Activated T-helper 1 cell treated with anti-CD3 and anti-CD28 coated beads, Interleukin-12 subunit alpha, Interleukin-12 subunit beta, Interleukin-2, Interleukin-4 antibody, amounts not matched to agents 30 ng/mL and 10 ng/mL and 1 ng/mL, durations not matched to agents 14 hours and 24 hours and 36 hours (primary cell): ENCODE measurements around the gene SUPT3H. TPM values are rescaled to one million over a fixed set of nuclear protein-coding genes. Genes with fewer than 3 reads are reported as not detected.

ENCODE experiments used
- DNase-seq: peaks from one replicate; pipeline ENCODE4 v3.0.0; 2021; ENCODE audit warnings: low spot score
- H3K27ac Mint-ChIP-seq: one replicate; pipeline ENCODE4 v1.8.0; 2021; ENCODE audit warnings: mild to moderate bottlenecking, mixed read lengths
- H3K27me3 Mint-ChIP-seq: one replicate; pipeline ENCODE4 v1.8.0; 2022; ENCODE audit warnings: mild to moderate bottlenecking, moderate library complexity, mixed read lengths; ENCODE audit not compliant: insufficient read depth
- H3K36me3 Mint-ChIP-seq: one replicate; pipeline ENCODE4 v1.8.0; 2021; ENCODE audit warnings: low read depth, mixed read lengths
- H3K4me1 Mint-ChIP-seq: one replicate; pipeline ENCODE4 v1.8.0; 2021; ENCODE audit warnings: low read depth, mixed read lengths
- H3K4me3 Mint-ChIP-seq: one replicate; pipeline ENCODE4 v1.8.0; 2021; ENCODE audit warnings: mild to moderate bottlenecking, moderate library complexity, mixed read lengths
- H3K9me3 Mint-ChIP-seq: one replicate; pipeline ENCODE4 v1.8.0; 2021; ENCODE audit warnings: mixed read lengths
- intact Hi-C: fragments of 100-400 bp; cut with micrococcal nuclease; formaldehyde crosslinking; loops from one replicate; pipeline ENCODE4 v1.15.1; 2024
- total RNA-seq: library from RNA; stranded (reverse); gene quantifications from 2 replicates; pipeline ENCODE4 v1.2.3, GENCODE V29; 2022

The SUPT3H gene
- total RNA-seq, 1 donor from 2014 or later = 11.0 TPM

DNA sequence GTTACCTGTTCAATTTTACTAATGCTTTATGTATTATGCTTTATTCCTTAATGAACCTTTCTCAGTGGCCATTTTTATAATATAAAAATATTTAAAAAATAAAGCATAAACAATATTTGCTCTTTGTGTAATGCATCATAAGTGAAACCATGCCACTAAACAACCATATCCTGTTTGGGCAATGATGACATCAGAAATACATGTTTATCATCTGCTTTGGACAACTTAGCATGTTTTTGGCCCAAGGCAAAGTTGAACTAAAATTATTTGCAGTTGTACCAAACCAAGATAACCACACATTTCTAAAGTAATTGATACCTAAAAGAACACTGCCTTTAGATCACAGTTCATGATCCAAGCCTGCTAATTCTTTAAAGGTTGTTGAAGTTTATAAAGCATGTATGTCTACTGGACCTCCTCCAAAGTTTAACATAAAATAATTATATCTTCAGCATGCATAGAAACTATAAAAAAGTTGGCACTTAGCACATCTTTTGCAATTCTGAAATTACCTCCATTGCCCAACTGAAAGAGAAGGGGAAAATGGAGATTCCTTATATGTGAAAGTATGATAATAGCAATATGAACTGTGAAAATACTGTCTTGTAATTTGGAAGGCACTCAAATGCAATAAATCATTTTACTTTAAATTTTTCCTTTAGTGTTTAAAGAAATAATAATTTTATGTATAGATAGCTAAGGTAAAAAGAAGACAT, 375.2 kb downstream of the SUPT3H start:
- DNase-seq = no peak
- H3K4me3 Mint-ChIP-seq = no peak overlapping the region
- H3K4me1 Mint-ChIP-seq = peaks cover 36% of the 10 kb centered on the region
- intact Hi-C loops = loop anchor here (10.0 kb wide), 1 partner anchor 1172 kb away; the partner anchor contains the start of gene ENPP5
- peaks cover 1% of the 10 kb centered on the region for H3K36me3 Mint-ChIP-seq
- H3K27ac Mint-ChIP-seq = peak overlapping the region; percentile 73
- no peaks in the 10 kb centered on the region for H3K27me3 Mint-ChIP-seq
- peaks cover 3% of the 10 kb centered on the region for H3K9me3 Mint-ChIP-seq

- Mint-ChIP-seq H3K27ac (peak overlapping the region; percentile 73), H3K4me1 (peaks cover 32% of the 10 kb centered on the region), H3K36me3 (peaks cover 1% of the 10 kb centered on the region), H3K27me3 (no peaks in the 10 kb centered on the region), H3K4me3 (peak overlapping the region; percentile 54), H3K9me3 (no peaks in the 10 kb centered on the region)
- intact Hi-C loops = loop anchor here (1.0 to 10.0 kb wide), 4 partner anchors 8 to 1173 kb away; partner anchors contain the start of gene ENPP5
- DNase-seq = peak; percentile 8
Measured at GRCh38 chr6:45001663-45002062, 376.1 kb downstream of the SUPT3H start.

- peaks cover 30% of the 10 kb centered on the region for H3K4me1 Mint-ChIP-seq
- peak overlapping the region; percentile 22 for H3K4me3 Mint-ChIP-seq
- H3K27me3 Mint-ChIP-seq = no peaks in the 10 kb centered on the region
- H3K36me3 Mint-ChIP-seq = peaks cover 1% of the 10 kb centered on the region
- DNase-seq = no peak
- intact Hi-C loops = loop anchor here (1.0 to 10.0 kb wide), 4 partner anchors 8 to 1174 kb away; partner anchors contain the start of gene ENPP5
- H3K9me3 Mint-ChIP-seq = no peaks in the 10 kb centered on the region
- peak overlapping the region; percentile 73 for H3K27ac Mint-ChIP-seq
Measured at GRCh38 chr6:45000833-45001232, 376.9 kb downstream of the SUPT3H start.

- Mint-ChIP-seq H3K4me1 (peaks cover 37% of the 10 kb centered on the region), H3K36me3 (peaks cover 1% of the 10 kb centered on the region), H3K27ac (no peak overlapping the region), H3K27me3 (no peaks in the 10 kb centered on the region), H3K9me3 (no peaks in the 10 kb centered on the region), H3K4me3 (no peak overlapping the region)
- no peak for DNase-seq
- intact Hi-C loops = no loop called here
Measured at GRCh38 chr6:44999066-44999465, 378.7 kb downstream of the SUPT3H start.

DNA sequence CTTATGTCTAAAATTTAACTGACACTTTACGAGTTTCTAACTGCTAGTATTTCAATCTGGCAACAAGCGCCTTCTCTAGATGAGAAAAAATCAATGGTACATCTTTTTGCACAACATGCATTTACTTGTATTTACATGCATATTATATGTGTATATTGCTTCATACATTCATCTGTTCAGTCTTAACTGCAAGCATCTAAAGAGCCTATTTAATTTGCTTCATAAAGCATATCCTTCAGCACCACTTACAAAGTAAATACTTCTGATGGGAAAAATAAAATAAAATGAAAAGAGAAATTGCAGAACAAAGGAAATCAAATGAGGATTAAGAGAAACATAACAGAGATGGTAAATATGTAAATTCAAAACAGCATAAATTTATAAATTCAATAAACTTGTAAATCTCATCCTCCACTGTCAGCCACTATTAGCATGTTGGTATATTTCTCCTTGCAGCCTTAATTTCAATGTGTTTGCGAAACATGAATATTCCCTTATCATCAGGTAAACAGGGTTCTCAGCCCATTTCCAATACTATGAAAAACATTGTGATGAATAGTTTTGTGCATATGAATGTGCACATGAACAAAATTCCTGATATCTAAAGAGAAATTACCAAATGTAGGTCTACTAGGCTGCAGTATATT, 382.1 kb downstream of the SUPT3H start:
- intact Hi-C loops = no loop called here
- DNase-seq = no peak
- Mint-ChIP-seq H3K9me3 (no peaks in the 10 kb centered on the region), H3K4me1 (peaks cover 14% of the 10 kb centered on the region), H3K27me3 (no peaks in the 10 kb centered on the region), H3K4me3 (no peak overlapping the region), H3K36me3 (no peaks in the 10 kb centered on the region), H3K27ac (no peak overlapping the region)

- intact Hi-C loops = loop anchor here (1.0 kb wide), 1 partner anchor 42 kb away; no protein-coding TSS in a partner anchor
- peaks cover 3% of the 10 kb centered on the region for H3K9me3 Mint-ChIP-seq
- no peak overlapping the region for H3K27ac Mint-ChIP-seq
- H3K4me1 Mint-ChIP-seq = no peaks in the 10 kb centered on the region
- H3K27me3 Mint-ChIP-seq = no peaks in the 10 kb centered on the region
- no peak for DNase-seq
- H3K36me3 Mint-ChIP-seq = no peaks in the 10 kb centered on the region
- no peak overlapping the region for H3K4me3 Mint-ChIP-seq
Measured at GRCh38 chr6:44989391-44989790, 388.3 kb downstream of the SUPT3H start.

DNA sequence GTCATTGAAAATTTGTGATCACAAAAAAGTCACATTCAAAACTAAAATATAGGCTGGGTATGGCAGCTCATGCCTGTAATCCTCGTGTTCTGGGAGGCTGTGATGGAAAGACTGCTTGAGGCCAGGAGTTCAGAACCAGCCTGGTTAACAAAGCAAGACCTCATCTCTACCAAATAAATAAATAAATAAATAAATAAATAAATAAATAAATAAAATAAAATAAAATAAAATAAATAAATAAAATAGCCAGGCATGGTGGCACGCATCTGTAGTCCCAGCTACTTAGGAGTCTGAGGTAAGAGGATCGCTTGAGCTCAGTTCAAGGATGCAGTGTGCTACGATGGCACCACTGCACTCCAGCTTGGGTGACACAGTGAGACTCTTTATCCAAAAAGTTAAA, 392.7 kb downstream of the SUPT3H start:
- no peak for DNase-seq
- Mint-ChIP-seq H3K27ac (no peak overlapping the region), H3K36me3 (no peaks in the 10 kb centered on the region), H3K4me1 (peaks cover 14% of the 10 kb centered on the region), H3K27me3 (no peaks in the 10 kb centered on the region), H3K4me3 (no peak overlapping the region), H3K9me3 (peaks cover 7% of the 10 kb centered on the region)
- intact Hi-C loops = no loop called here

DNA sequence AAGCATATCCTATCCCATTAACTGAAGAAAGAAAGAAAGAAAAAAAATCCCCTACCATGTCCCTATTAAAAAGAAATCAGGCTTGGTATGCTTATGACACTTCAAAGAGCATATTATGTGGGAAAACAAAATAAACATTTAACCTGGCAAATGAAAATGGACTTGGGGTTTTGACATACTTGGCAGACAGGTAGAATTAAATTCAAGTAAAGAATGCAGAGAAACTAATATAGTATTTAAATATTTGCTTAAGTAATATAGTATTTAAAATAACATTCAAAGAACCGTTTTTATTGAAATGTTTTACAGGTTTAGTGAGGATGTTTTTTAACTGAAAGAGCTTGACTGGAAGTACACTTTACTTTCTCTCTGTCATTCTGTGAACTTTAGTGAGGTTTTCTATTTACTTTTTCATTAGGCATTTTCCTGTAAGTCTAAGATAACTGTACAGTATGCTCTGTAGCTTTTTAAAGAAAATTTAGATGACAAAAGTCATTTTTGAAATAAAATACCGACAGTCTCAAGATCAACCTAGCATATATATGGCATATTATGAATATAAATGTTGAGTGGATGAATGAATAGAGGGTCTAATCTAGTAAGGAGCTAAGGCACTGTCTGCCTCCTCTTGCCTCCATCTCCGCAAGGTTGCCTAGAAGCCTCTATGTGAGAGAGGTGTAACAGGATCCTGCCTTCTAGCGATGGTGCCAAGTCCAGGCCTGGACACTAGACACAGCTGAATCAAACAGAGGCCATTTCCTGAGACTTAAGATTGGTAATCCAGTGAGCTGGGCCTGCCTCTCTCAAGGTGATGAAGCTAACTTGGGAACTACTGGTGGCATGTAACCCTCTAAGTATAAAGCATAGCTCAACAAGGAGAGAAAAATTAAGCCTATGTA, 394.0 kb downstream of the SUPT3H start:
- Mint-ChIP-seq H3K4me1 (peaks cover 25% of the 10 kb centered on the region), H3K4me3 (no peak overlapping the region), H3K27me3 (no peaks in the 10 kb centered on the region), H3K27ac (no peak overlapping the region), H3K9me3 (peaks cover 3% of the 10 kb centered on the region), H3K36me3 (peaks cover 4% of the 10 kb centered on the region)
- intact Hi-C loops = no loop called here
- DNase-seq = no peak

DNA sequence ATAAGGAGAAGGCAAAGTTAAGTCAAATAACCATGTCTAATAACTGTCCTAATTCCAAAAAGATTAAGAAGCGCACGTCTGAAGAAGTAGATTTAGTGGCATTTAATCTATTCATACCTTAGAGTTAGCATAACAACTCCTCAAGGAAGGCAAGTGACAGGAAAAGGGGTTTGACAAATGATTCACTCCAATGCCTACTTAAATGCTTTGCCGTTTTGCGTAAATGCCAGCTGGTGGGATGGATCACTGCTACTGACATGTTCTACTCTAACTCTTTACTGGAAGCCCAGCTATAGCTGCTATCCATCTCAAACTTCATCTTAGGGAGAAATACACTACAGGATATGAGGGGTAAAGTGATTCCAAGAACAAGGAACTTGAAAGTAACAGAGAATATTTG, 396.9 kb downstream of the SUPT3H start:
- peaks cover 5% of the 10 kb centered on the region for H3K36me3 Mint-ChIP-seq
- DNase-seq = no peak
- intact Hi-C loops = no loop called here
- no peak overlapping the region for H3K27ac Mint-ChIP-seq
- no peaks in the 10 kb centered on the region for H3K27me3 Mint-ChIP-seq
- H3K9me3 Mint-ChIP-seq = peaks cover 3% of the 10 kb centered on the region
- peaks cover 49% of the 10 kb centered on the region for H3K4me1 Mint-ChIP-seq
- H3K4me3 Mint-ChIP-seq = no peak overlapping the region

DNA sequence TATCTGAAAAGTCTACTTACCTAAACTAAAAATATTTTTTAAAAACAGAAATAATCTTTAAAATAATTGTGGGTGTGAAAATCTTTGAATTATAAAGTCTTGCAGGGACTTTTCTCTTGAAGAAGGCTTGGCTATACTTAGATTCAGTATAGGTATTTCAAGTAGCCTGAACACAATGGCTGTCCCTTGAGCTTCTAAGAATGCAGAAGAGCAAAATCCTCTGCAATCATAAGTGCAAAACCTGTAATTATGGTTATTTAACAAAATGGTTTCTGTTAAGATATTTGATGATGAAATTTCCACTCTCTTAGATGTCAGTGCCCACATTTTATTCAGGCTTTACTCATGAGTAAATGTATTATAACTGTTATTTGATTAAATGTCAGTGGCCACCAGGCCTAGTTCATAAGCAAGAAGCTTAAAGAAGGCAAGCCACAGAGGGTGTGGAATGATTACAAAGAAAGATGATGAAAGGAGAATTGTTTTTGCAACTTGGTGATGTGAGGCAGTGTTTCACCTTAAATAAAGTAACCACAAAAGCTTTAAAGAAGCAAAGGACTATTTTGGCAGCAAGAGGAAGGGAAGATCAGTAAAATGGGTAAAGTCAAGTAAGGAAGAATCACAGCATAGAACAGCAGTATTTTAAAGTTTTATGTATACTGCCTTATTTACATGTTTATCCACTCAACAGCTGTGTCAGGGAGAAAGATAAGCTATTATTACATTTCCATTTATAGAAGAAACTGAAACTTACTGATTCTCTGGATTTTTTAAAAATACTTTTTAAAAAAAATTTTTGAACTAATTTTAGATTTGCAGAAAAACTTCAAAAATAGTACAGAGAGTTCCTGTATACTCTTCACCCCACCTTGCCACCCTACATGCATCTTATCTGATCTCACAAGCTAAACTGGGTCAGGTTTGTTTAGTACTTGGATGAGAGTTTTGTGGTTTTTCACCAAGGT, 400.8 kb downstream of the SUPT3H start:
- Mint-ChIP-seq H3K4me3 (peak overlapping the region; percentile 4), H3K27me3 (no peaks in the 10 kb centered on the region), H3K9me3 (peaks cover 29% of the 10 kb centered on the region), H3K36me3 (peaks cover 18% of the 10 kb centered on the region), H3K27ac (peak overlapping the region; percentile 84), H3K4me1 (peaks cover 43% of the 10 kb centered on the region)
- DNase-seq = no peak
- intact Hi-C loops = loop anchor here (1.0 to 5.0 kb wide), 9 partner anchors 24 to 945 kb away; partner anchors contain the start of gene SUPT3H

- no peaks in the 10 kb centered on the region for H3K27me3 Mint-ChIP-seq
- intact Hi-C loops = no loop called here
- no peak for DNase-seq
- H3K9me3 Mint-ChIP-seq = peaks cover 39% of the 10 kb centered on the region
- H3K4me3 Mint-ChIP-seq = no peak overlapping the region
- peak overlapping the region; percentile 27 for H3K27ac Mint-ChIP-seq
- H3K4me1 Mint-ChIP-seq = peaks cover 38% of the 10 kb centered on the region
- H3K36me3 Mint-ChIP-seq = peaks cover 19% of the 10 kb centered on the region
Measured at GRCh38 chr6:44974511-44974910, 403.2 kb downstream of the SUPT3H start.

DNA sequence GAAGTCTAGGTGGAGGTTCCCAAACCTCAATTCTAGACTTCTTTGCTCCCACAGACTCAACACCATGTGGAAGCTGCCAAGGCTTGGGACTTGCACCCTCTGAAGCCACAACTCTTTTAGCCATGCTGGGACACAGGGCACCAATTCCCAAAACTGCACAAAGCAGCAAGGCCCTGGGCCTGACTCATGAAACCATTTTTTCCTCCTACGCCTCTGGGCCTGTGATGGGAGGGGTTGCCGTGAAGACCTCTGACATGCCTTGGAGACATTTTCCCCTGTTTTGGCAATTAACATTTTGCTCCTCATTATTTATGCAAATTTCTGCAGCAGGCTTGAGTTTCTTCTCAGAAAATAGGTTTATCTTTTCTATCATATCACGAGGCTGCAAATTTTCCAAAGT, 405.0 kb downstream of the SUPT3H start:
- H3K4me1 Mint-ChIP-seq = peaks cover 36% of the 10 kb centered on the region
- H3K27ac Mint-ChIP-seq = no peak overlapping the region
- peaks cover 39% of the 10 kb centered on the region for H3K9me3 Mint-ChIP-seq
- H3K4me3 Mint-ChIP-seq = no peak overlapping the region
- intact Hi-C loops = no loop called here
- H3K36me3 Mint-ChIP-seq = peaks cover 14% of the 10 kb centered on the region
- DNase-seq = no peak
- H3K27me3 Mint-ChIP-seq = no peaks in the 10 kb centered on the region
